Stimulated activated CD8-positive, alpha-beta memory T cell treated with anti-CD3 and anti-CD28 coated beads, Interleukin-2, amount 100 ng/mL, for 48 hours (primary cell): Measurements from ENCODE around the gene ZFAND4.
"Not testable (repeated sequence)": the region's sequence is repeated elsewhere in the genome, so short reads cannot be mapped to it uniquely, and the experiment has no call there.

ENCODE experiments used
- DNase-seq, 2 donors: peaks; one replicate each; pipeline ENCODE4 v3.0.0-alpha.2; 2020; ENCODE audit warnings: low read depth in 2 of 2

Gene ZFAND4

DNA sequence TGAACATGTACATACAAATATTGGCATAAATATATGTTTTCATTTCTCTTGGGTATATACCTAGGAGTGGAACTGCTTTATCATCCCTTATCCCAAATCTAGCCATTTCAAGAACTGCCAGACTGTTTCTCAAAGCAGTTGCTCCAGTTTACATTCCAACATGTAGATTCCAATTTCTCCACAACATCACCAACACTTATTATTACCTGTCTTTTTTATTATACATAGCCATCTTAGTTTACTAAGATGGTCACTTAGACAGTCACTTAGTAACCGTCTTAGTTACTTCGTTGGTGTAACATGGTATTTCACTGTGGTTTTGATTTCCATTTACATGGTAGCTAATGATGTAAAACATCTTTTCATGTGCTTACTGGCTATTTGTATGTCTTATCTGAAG, 82.7 kb downstream of the ZFAND4 start:
- DNase-seq = no peak

DNA sequence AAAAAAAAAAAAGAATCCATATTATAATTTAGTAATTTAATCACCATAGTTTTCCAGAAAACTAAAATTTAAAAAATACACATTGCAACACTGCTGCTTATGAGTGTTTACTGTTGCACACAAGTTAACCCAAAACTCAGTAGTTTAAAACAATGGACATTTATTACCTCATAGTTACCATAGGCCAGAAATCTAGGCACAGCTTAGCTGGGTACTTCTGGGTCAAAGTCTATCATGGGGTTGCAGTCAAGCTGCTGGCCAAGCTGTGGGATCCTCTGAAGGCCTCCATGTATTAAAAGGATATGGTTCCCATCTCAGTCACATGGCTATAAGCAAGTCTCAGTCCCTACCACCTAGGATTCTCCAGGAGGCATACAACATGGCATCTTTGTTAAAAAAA, 83.6 kb downstream of the ZFAND4 start:
- no peak for DNase-seq

DNA sequence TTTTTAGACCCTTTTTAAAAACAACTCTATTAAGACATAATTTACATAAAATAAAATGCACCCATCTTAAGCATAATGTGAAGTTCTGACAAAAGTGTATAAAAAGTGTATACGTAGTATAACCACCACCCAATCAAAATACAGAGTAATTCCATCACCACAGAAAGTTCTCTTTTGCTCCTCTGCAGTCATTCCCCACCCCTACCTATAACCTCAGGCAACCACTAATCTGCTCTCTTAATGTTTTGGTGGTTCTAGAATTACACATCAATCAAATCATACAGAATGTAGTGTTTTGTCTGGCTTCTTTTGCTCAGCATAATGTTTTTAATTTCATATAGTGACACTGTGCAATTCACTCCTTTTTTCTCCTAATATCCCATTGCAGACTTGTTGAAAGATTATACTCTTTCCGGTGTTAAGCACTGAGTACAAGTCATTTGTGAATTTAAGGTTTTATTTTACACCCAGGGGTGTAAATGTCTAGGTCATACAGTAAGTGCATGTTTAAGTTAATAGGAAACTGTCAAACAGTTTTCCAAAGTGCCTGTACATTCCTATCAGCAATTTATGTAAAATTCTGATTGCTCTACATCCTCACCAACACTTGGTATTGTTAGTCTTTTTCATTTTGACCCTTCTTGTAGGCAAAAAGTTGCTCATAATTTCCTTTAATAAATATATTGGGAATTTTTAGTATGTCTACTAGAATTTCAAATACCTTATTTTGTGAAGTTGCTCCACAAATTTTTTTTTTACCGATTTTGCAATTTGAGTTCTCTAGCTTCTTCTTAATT, 86.3 kb downstream of the ZFAND4 start:
- no peak for DNase-seq

DNA sequence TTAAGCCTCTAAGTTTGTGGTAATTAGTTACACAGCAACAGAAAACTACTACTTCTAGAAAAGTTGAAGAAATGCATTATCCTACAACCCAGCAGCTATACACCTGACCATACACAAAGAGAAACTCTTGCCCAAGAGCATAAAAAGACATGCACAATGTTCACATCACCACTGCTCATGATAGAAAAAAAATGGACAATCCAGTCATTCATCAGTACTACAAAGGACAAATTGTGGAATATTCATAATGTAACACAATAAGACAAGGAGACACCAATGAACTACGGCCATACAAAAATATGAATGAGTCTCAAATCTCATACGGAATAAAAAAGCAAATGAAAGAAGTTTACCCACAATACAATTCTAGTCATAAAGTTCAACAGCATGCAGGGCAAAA, 87.4 kb downstream of the ZFAND4 start:
- no peak for DNase-seq

DNA sequence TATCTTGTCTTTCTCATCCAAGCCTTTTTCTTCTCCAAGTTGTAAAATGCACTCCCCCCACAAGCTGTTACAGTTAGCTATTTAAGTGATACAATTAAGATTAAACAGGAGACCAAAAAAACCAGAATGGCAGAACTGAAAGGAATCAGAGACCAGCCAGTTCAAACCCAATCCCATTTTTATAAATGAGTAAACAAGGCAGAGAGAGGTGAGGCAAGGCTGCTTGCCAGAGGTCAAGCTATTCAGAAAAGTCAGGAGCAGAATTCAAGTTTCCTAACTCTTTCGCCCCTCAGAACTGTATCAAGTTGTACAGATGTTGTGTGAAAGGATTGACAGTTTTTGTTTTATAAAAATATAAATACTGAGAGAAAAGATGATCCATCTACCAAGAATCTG, 90.2 kb downstream of the ZFAND4 start:
- DNase-seq = no peak

DNA sequence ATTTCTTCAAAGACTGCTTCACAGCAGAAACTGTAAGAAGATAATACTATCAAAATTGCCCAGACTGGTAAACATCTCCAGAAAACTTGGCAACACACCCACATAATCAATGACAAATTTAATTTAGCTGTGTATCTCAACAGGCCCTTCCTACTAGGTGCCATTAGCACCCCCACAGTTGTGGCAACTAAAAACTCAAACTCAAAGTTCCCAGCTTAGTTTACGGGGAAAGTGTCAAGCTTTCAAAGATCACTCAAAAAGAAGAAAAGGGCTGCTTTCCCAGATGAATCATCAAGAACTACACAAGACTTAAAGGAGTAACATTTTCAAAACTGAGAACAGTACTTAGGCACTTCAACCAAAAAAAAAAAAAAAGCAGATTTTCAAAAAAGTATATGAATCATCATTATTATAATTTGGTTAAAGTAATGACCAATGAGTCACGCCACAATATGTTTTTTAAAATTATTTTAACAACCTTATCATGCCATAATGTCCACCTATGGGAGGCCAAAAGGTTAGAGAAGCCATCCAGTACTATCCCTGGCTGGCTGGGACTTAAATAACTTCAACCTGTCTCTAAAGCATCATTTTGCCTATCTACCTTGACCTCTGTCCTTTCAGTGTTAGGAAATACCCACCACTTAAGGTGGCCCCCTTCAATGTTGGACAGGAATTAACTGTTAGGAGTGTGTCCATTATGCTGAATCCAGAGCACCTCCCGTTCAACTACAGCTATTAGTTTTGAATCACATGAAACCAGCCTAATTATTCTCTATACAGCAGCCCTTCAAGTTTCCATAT, 90.8 kb downstream of the ZFAND4 start:
- DNase-seq = no peak

DNA sequence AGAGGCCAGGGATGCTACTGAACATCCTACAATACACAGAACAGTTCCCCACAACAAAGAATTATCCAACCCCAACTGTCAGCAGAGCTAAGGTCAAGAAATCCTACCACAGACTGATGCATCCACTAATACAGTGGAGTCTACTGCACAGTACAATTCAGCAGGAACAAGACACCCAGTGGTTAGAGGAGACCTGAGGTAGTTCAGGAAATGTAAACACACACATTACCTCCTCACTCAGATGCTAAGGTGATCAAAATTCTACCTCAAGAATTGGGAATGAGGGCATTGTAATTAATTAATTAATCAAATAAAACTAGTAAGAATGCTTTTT, 91.4 kb downstream of the ZFAND4 start:
- no peak for DNase-seq

DNA sequence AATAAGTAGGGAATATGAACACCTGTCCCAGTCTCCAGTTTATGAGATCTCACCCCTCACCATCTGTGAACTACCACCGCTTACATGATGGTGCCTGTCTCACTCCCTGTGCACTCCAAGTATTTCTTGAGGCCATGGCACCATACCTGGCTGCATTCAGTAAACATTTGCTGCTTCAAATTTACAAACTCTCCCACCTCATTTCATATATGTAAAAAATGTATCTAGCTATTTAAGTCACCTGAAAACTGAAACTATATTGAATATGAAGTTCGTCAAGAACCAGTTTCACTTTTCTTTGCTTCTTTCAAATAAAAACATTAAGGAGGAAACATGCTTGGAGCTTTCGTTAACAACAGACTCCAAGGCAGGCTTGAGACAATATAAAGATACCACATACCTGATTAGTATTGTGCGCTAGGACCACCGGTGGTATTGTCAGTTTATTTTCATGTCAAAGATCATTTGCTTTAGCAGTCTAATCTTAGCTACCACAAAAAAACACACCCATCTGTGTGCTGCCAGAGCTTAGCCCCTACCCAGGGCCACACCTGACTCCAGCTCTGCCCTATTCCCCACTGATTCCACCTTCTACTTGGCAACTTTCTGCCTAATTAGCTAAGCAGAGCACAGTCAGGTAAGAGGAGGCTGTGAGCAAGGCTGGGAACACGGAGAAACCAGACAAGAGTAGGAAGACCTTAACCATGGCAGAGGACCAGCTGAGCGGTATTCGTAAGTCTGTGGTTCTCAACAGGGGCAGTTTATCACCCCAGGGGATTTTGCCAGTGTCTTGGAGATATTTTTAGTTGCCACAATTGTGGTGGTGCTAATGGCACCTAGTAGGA, 92.0 kb downstream of the ZFAND4 start:
- DNase-seq = no peak

DNA sequence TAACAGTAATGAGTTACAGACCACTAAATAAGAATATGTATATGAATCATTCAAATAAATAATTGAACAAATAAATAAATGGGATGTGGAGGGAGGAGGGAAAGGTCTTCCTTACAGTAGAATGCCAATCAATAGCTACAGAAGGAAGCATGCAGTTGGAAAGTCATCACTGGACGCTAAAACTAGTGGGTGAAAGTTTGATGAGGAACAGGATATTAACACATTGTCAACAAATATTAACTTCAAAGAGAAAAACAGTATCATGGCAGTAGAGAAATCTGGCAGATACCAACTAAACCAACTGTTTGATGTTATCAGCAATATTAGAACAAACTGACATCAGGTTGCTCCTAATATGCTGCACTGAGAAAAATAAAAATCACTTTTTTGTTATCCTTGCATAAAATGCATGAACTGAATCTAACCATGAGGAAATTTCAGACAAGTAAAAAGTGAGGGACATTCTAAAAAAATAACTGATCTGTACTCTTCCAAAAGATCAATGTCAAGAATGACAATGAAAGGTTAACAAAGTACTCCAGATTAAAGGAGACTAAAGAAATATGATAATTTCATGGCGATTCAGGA, 94.1 kb downstream of the ZFAND4 start:
- DNase-seq = no peak

DNA sequence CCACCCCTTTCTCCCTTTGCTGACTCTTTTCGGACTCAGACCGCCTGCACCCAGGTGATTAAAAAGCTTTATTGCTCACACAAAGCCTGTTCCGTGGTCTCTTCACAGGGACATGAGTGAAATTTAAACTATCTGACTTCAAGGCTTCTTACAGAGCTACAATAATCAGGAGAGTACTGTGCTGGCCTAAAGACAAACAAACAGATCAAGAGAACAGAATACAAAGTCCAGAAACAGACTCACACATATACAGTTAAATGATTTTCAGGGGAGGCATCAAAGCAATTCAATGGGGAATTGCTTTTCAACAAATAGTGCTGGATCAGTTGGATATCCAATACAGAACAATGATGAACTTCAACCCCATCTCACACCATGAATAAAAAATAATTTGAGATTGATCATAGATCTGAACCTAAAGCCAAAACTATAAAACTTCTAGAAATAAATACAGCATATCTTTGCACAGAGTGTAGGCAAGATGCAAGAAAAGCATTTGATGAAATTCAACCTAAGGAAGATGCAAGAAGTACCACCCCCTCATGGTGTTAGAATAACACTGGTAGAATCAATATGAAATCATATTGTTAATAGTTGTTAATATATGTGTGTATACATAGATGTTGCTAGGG, 96.5 kb downstream of the ZFAND4 start:
- no peak for DNase-seq

DNA sequence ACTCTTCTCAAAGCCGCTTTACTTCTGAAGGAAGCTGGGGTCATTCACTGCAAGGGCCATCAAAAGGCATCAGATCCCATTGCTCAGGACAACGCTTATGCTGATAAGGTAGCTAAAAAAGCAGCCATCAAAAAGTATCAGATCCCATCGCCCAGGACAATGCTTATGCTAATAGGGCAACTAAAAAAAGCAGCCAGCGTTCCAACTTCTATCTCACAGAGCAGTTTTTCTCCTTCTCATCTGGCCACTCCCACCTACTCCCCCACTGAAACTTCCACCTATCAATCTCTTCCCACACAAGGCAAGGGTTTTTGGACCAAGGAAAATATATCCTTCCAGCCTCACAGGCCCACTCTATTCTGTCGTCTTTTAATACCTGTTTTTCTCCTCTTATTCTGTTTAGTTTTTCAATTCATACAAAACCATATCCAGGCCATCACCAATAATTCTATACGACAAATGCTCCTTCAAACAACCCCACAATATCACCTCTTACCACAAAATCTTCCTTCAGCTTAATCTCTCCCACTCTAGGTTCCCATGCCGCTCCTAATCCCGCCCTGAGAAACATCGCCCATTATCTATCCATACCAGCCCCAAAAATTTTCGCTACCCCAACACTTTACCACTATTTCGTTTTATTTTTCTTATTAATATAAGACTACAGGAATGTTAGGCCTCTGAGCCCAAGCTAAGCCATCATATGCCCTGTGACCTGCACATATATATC, 97.4 kb downstream of the ZFAND4 start:
- DNase-seq = not testable (repeated sequence)

DNA sequence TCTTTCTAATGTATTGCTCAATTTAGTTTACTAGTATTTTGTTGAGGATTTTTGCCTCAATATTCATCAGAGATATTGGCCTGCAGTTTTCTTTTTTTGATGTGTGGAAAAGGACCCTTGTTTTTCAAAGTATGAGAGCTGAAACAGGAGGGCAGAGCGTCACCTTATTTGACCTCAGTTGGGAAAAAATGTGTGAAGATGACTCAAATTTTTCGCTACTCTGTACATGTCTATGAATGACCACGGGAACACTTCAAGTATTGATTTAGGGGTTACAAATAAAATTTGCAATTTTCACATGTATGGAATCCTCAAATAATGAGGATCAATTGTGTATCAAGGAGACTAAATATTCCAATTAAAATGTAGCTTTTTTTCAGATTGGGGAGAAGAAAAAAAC, 103.1 kb downstream of the ZFAND4 start:
- DNase-seq = no peak

DNA sequence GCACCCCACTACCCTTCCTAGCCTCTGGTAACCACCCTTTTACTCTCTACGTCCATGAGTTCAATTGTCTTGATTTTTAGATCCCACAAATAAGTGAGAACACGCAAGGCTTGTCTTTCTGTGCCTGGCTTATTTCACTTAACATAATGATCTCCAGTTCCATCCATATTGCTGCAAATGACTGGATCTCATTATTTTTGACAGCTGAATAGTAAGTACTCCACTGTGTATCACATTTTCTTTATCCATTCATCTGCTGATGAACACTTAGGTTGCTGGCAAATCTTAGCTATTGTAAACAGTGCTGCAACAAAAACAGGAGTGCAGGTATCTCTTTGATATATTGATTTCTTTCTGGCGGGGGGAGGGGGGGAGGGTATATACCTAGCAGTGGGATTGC, 106.2 kb downstream of the ZFAND4 start:
- DNase-seq = no peak
